Naive thymus-derived CD4-positive, alpha-beta T cell (primary cell): ENCODE measurements around the gene PPP3R1. TPM values are rescaled to one million over a fixed set of nuclear protein-coding genes. Genes with fewer than 3 reads are reported as not detected.
A peak's percentile ranks its signal among the peaks of the same experiment; 100 is the strongest.

Experiments used
- ATAC-seq: fragments of 150-1000 bp; cut with Tn5 transposase; 2 replicates; pipeline ENCODE4 v1.10.0; 2021; ENCODE audit warnings: mild to moderate bottlenecking, moderate library complexity
- CTCF ChIA-PET: fragments of 350-600 bp; sonication (Branson Sonifier 250); formaldehyde crosslinking; loops from one replicate; lab custom pipeline; 2021; ENCODE audit warnings: antibody characterized with exemption; lab: Charles Lee
- POLR2A ChIA-PET: fragments of 350-600 bp; sonication (Branson Sonifier 250); formaldehyde crosslinking; loops from one replicate; lab custom pipeline; 2021; ENCODE audit warnings: antibody characterized with exemption, inconsistent platforms; lab: Charles Lee
- DNase-seq, 9 donors: peaks; one replicate each; pipeline versions ENCODE4 v3.0.0 to v3.0.0-alpha.2; 2020 to 2022; ENCODE audit warnings: mixed read lengths in 1 of 9
- H3K27ac ChIP-seq: one replicate; pipeline ENCODE4 v1.7.0; 2013; ENCODE audit warnings: mild to moderate bottlenecking, low read depth, low read length, moderate library complexity
- H3K27me3 ChIP-seq, 2 donors: one replicate each; pipeline ENCODE4 v1.7.0; 2013; ENCODE audit warnings: low read length in 2 of 2, mild to moderate bottlenecking in 2 of 2, moderate library complexity in 2 of 2; ENCODE audit not compliant: control insufficient read depth in 2 of 2, insufficient read depth in 2 of 2
- H3K36me3 ChIP-seq, 3 experiments: 1 replicate in 2 of 3; 2 replicates in 1 of 3; pipeline ENCODE4 v1.7.0; 2013; ENCODE audit warnings: low read length in 3 of 3, mild to moderate bottlenecking in 3 of 3, moderate library complexity in 1 of 3; ENCODE audit not compliant: insufficient read depth in 3 of 3, control insufficient read depth in 2 of 3
- H3K4me1 ChIP-seq, 2 donors: one replicate each; pipeline ENCODE4 v1.7.0; 2013; ENCODE audit warnings: low read length in 2 of 2, mild to moderate bottlenecking in 2 of 2, moderate library complexity in 1 of 2; ENCODE audit not compliant: control insufficient read depth in 2 of 2, insufficient read depth in 2 of 2
- H3K4me3 ChIP-seq: 2 replicates; pipeline ENCODE4 v1.7.0; 2013; ENCODE audit warnings: mild to moderate bottlenecking, low read length
- H3K9me3 ChIP-seq, 3 experiments: 1 replicate in 2 of 3; 2 replicates in 1 of 3; pipeline ENCODE4 v1.7.0; 2013; ENCODE audit warnings: low read length in 3 of 3; ENCODE audit not compliant: control insufficient read depth in 2 of 3
- H3K27ac Mint-ChIP-seq, 9 donors: one replicate each; pipeline ENCODE4 v1.8.0; 2020 to 2022; ENCODE audit warnings: mixed read lengths in 9 of 9, mild to moderate bottlenecking in 8 of 9, moderate library complexity in 5 of 9, inconsistent platforms in 2 of 9
- H3K27me3 Mint-ChIP-seq, 5 donors: one replicate each; pipeline ENCODE4 v1.8.0; 2021 to 2022; ENCODE audit warnings: mixed read lengths in 5 of 5, mild to moderate bottlenecking in 1 of 5
- H3K36me3 Mint-ChIP-seq, 5 donors: one replicate each; pipeline ENCODE4 v1.8.0; 2020 to 2022; ENCODE audit warnings: mixed read lengths in 5 of 5, mild to moderate bottlenecking in 3 of 5, inconsistent platforms in 1 of 5
- H3K4me1 Mint-ChIP-seq, 7 donors: one replicate each; pipeline ENCODE4 v1.8.0; 2020 to 2022; ENCODE audit warnings: mixed read lengths in 7 of 7, mild to moderate bottlenecking in 3 of 7, inconsistent platforms in 1 of 7
- H3K4me3 Mint-ChIP-seq, 10 donors: one replicate each; pipeline ENCODE4 v1.8.0; 2020 to 2022; ENCODE audit warnings: mild to moderate bottlenecking in 10 of 10, mixed read lengths in 10 of 10, moderate library complexity in 6 of 10, inconsistent platforms in 2 of 10
- H3K9me3 Mint-ChIP-seq, 11 donors: one replicate each; pipeline ENCODE4 v1.8.0; 2020 to 2022; ENCODE audit warnings: mixed read lengths in 11 of 11, mild to moderate bottlenecking in 4 of 11, inconsistent platforms in 1 of 11, moderate library complexity in 1 of 11
- intact Hi-C, 2 donors: fragments of 100-400 bp; cut with micrococcal nuclease; formaldehyde crosslinking; loops; one replicate each; pipeline ENCODE4 v1.15.1; 2023
- polyA plus RNA-seq, 2 donors: library from polyadenylated mRNA; unstranded; fragments of 300-500 nt; fragmentation: Illumina TruSeq; gene quantifications; one replicate each; pipeline ENCODE4 v1.2.3, GENCODE V29; 2021
- total RNA-seq, 6 experiments: library from RNA in 5 of 6; stranded (reverse) in 5 of 6; gene quantifications; 1 replicate in 5 of 6; 2 replicates in 1 of 6; pipeline ENCODE4 v1.2.3 and lab custom pipeline; 2021 to 2026

PPP3R1 gene
- total and polyA plus RNA-seq, 7 experiments from 2014 or later: 2.6 to 78.2 (median 64.2) TPM

GRCh38 chr2:68282811-68283418, 30.6 kb upstream of the PPP3R1 start:
- ChIA-PET POLR2A (no interaction called here), CTCF (interaction anchor here (0.8 to 2.6 kb wide), 11 partner anchors 11 to 170 kb away, joined by 3 to 38 read pairs (median 4); partner anchors contain the start of gene PNO1)
- Mint-ChIP-seq H3K27ac (no peak overlapping the region), H3K36me3 (no peaks in the 10 kb centered on the region), H3K27me3 (peaks cover 5 to 46% (median 16%) of the 10 kb centered on the region in 5 donors), H3K4me1 (peaks cover 0 to 4% (median 0%) of the 10 kb centered on the region in 7 donors), H3K9me3 (no peaks in the 10 kb centered on the region), H3K4me3 (no peak overlapping the region)
- H3K4me3 ChIP-seq: no peak overlapping the region
- no peaks in the 10 kb centered on the region for H3K4me1 ChIP-seq
- peak in 7 of 9 donors; percentile 28 to 54 (median 43) for DNase-seq
- intact Hi-C loops: loop anchor here (1.0 to 5.0 kb wide), 6 partner anchors 30 to 161 kb away; partner anchors contain the start of gene PPP3R1 (in 2 of the 2)
- H3K27me3 ChIP-seq: no peaks in the 10 kb centered on the region
- no peak overlapping the region for H3K27ac ChIP-seq
- no peaks in the 10 kb centered on the region for H3K36me3 ChIP-seq
- H3K9me3 ChIP-seq: no peaks in the 10 kb centered on the region
- ATAC-seq: peak; percentile 81

GRCh38 chr2:68280796-68281195, 28.5 kb upstream of the PPP3R1 start:
- ATAC-seq (no peak), DNase-seq (no peak)
- no peak overlapping the region for H3K27ac Mint-ChIP-seq
- intact Hi-C loops: loop anchor here in 1 of 2 donors (5.0 kb wide), 1 partner anchor 162 kb away; no protein-coding TSS in a partner anchor
- no peak overlapping the region for H3K4me3 Mint-ChIP-seq
- Histone ChIP-seq H3K4me1 (no peaks in the 10 kb centered on the region), H3K4me3 (no peak overlapping the region), H3K27me3 (no peaks in the 10 kb centered on the region), H3K36me3 (no peaks in the 10 kb centered on the region), H3K27ac (no peak overlapping the region), H3K9me3 (no peaks in the 10 kb centered on the region)
- ChIA-PET CTCF (interaction anchor here (1.2 to 1.3 kb wide), 2 partner anchors 84 to 159 kb away, joined by 5 read pairs; no protein-coding TSS in a partner anchor), POLR2A (no interaction called here)
- no peaks in the 10 kb centered on the region for H3K9me3 Mint-ChIP-seq
- H3K27me3 Mint-ChIP-seq: peaks cover 9 to 41% (median 13%) of the 10 kb centered on the region in 5 donors
- peaks cover 0 to 4% (median 0%) of the 10 kb centered on the region in 7 donors for H3K4me1 Mint-ChIP-seq
- H3K36me3 Mint-ChIP-seq: no peaks in the 10 kb centered on the region

GRCh38 chr2:68280348-68280747, 28.0 kb upstream of the PPP3R1 start:
- Mint-ChIP-seq H3K9me3 (no peaks in the 10 kb centered on the region), H3K27me3 (peaks cover 11 to 43% (median 14%) of the 10 kb centered on the region in 5 donors), H3K4me1 (peaks cover 0 to 4% (median 0%) of the 10 kb centered on the region in 7 donors), H3K4me3 (no peak overlapping the region), H3K27ac (no peak overlapping the region), H3K36me3 (no peaks in the 10 kb centered on the region)
- ChIA-PET POLR2A (no interaction called here), CTCF (interaction anchor here (0.6 to 1.3 kb wide), 3 partner anchors 24 to 158 kb away, joined by 4 to 5 read pairs (median 5); no protein-coding TSS in a partner anchor)
- Histone ChIP-seq H3K27me3 (no peaks in the 10 kb centered on the region), H3K9me3 (no peaks in the 10 kb centered on the region), H3K4me3 (no peak overlapping the region), H3K36me3 (no peaks in the 10 kb centered on the region), H3K4me1 (no peaks in the 10 kb centered on the region), H3K27ac (no peak overlapping the region)
- ATAC-seq (no peak), DNase-seq (no peak)
- intact Hi-C loops: loop anchor here in 1 of 2 donors (5.0 kb wide), 1 partner anchor 162 kb away; no protein-coding TSS in a partner anchor

GRCh38 chr2:68279691-68280090, 27.4 kb upstream of the PPP3R1 start:
- H3K4me1 ChIP-seq: no peaks in the 10 kb centered on the region
- intact Hi-C loops: loop anchor here in 1 of 2 donors (5.0 kb wide), 1 partner anchor 163 kb away; no protein-coding TSS in a partner anchor
- H3K27me3 ChIP-seq: no peaks in the 10 kb centered on the region
- Mint-ChIP-seq H3K27ac (no peak overlapping the region), H3K4me1 (peaks cover 0 to 4% (median 0%) of the 10 kb centered on the region in 7 donors), H3K9me3 (no peaks in the 10 kb centered on the region), H3K36me3 (no peaks in the 10 kb centered on the region), H3K4me3 (no peak overlapping the region), H3K27me3 (peaks cover 11 to 43% (median 13%) of the 10 kb centered on the region in 5 donors)
- no peaks in the 10 kb centered on the region for H3K9me3 ChIP-seq
- ATAC-seq (no peak), DNase-seq (no peak)
- no peaks in the 10 kb centered on the region for H3K36me3 ChIP-seq
- no peak overlapping the region for H3K4me3 ChIP-seq
- CTCF ChIA-PET: interaction anchor here (0.6 to 1.3 kb wide), 5 partner anchors 23 to 158 kb away, joined by 3 to 5 read pairs (median 4); no protein-coding TSS in a partner anchor
- POLR2A ChIA-PET: no interaction called here
- H3K27ac ChIP-seq: no peak overlapping the region

GRCh38 chr2:68278169-68278568, 25.8 kb upstream of the PPP3R1 start:
- no peaks in the 10 kb centered on the region for H3K9me3 ChIP-seq
- Mint-ChIP-seq H3K4me3 (no peak overlapping the region), H3K9me3 (no peaks in the 10 kb centered on the region), H3K36me3 (no peaks in the 10 kb centered on the region), H3K4me1 (peaks cover 0 to 4% (median 0%) of the 10 kb centered on the region in 7 donors), H3K27ac (no peak overlapping the region), H3K27me3 (peaks cover 7 to 51% (median 9%) of the 10 kb centered on the region in 5 donors)
- ChIA-PET POLR2A (no interaction called here), CTCF (no interaction called here)
- no peak overlapping the region for H3K27ac ChIP-seq
- no peak for DNase-seq
- intact Hi-C loops: no loop called here
- ATAC-seq: no peak
- H3K4me1 ChIP-seq: no peaks in the 10 kb centered on the region
- no peak overlapping the region for H3K4me3 ChIP-seq
- no peaks in the 10 kb centered on the region for H3K36me3 ChIP-seq
- no peaks in the 10 kb centered on the region for H3K27me3 ChIP-seq

- Mint-ChIP-seq H3K9me3 (no peaks in the 10 kb centered on the region), H3K27me3 (peaks cover 7 to 56% (median 13%) of the 10 kb centered on the region in 5 donors), H3K4me1 (no peaks in the 10 kb centered on the region), H3K36me3 (no peaks in the 10 kb centered on the region), H3K4me3 (no peak overlapping the region), H3K27ac (no peak overlapping the region)
- CTCF ChIA-PET: interaction anchor here (0.6 to 0.7 kb wide), 2 partner anchors 30 to 144 kb away, joined by 3 to 5 read pairs; no protein-coding TSS in a partner anchor
- no peaks in the 10 kb centered on the region for H3K36me3 ChIP-seq
- no peaks in the 10 kb centered on the region for H3K4me1 ChIP-seq
- no peaks in the 10 kb centered on the region for H3K27me3 ChIP-seq
- POLR2A ChIA-PET: no interaction called here
- H3K9me3 ChIP-seq: no peaks in the 10 kb centered on the region
- no peak overlapping the region for H3K27ac ChIP-seq
- ATAC-seq (no peak), DNase-seq (no peak)
- H3K4me3 ChIP-seq: no peak overlapping the region
- intact Hi-C loops: no loop called here
Measured at GRCh38 chr2:68274022-68274421, 21.7 kb upstream of the PPP3R1 start.
